Spleen (tissue), 7 donors: Measurements from ENCODE around the gene RASA3.

Experiments used
- POLR2A ChIP-seq, 3 donors: fragments of 450-650 bp; IDR thresholded peaks; one replicate each; pipeline ENCODE4 v1.5.1; 2017; ENCODE audit warnings: antibody characterized with exemption in 3 of 3, mild to moderate bottlenecking in 1 of 3
- POLR2AphosphoS5 ChIP-seq, 3 donors: sonication (generic); formaldehyde crosslinking; IDR thresholded peaks; one replicate each; pipeline ENCODE4 v1.5.1; 2017; ENCODE audit warnings: antibody characterized with exemption in 3 of 3
- TF ChIP-seq, protein P1 (sequence below), 11 experiments: fragments of 200-600 bp in 7 of 11; fragments of 450-650 bp in 4 of 11; sonication (generic) in 4 of 11; IDR thresholded peaks in 8 of 11; conservative IDR thresholded peaks in 3 of 11; 1 replicate in 7 of 11; 2 replicates in 4 of 11; pipeline versions ENCODE4 v1.4.0 to v1.8.0; 2016 to 2021; ENCODE audit warnings: antibody characterized with exemption in 11 of 11, inconsistent platforms in 4 of 11, mild to moderate bottlenecking in 1 of 11
- donor health status: DM: no; HTN: no; CAD: no; lungs with moderate emphysema.
- donor health status: DM: no; HTN: no; CAD: no.
- donor health status: DM: no; HTN: no; CAD: no.

- no peak for TF ChIP-seq POLR2A (IDR thresholded peaks at IDR 0.05)
- TF ChIP-seq, protein P1, sequence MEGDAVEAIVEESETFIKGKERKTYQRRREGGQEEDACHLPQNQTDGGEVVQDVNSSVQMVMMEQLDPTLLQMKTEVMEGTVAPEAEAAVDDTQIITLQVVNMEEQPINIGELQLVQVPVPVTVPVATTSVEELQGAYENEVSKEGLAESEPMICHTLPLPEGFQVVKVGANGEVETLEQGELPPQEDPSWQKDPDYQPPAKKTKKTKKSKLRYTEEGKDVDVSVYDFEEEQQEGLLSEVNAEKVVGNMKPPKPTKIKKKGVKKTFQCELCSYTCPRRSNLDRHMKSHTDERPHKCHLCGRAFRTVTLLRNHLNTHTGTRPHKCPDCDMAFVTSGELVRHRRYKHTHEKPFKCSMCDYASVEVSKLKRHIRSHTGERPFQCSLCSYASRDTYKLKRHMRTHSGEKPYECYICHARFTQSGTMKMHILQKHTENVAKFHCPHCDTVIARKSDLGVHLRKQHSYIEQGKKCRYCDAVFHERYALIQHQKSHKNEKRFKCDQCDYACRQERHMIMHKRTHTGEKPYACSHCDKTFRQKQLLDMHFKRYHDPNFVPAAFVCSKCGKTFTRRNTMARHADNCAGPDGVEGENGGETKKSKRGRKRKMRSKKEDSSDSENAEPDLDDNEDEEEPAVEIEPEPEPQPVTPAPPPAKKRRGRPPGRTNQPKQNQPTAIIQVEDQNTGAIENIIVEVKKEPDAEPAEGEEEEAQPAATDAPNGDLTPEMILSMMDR (IDR thresholded peaks at IDR 0.05 in 8 of 11, conservative IDR thresholded peaks at IDR 0.05 in 3 of 11), result no peak
- no peak for TF ChIP-seq POLR2AphosphoS5 (IDR thresholded peaks at IDR 0.05)
Observed at GRCh38 chr13:114056205-114057013, 76.0 kb downstream of the RASA3 start.
